WTC11 (cell line): ENCODE data around the gene EMC1. TPM values are rescaled to one million over a fixed set of nuclear protein-coding genes. Genes with fewer than 3 reads are reported as not detected.

Experiments used
- ATAC-seq: fragments of 200-7000 bp; cut with Tn5 transposase; 2 replicates; pipeline ENCODE4 v1.10.0; 2021; ENCODE audit warnings: mild to moderate bottlenecking, moderate library complexity
- CTCF ChIA-PET: fragments of 300-600 bp; sonication (Branson Sonifier 250); formaldehyde crosslinking; loops from one replicate; lab custom pipeline; 2021; ENCODE audit warnings: antibody characterized with exemption; lab: Charles Lee
- POLR2A ChIA-PET: fragments of 350-600 bp; sonication (Branson Sonifier 250); formaldehyde crosslinking; loops from one replicate; lab custom pipeline; 2021; ENCODE audit warnings: antibody characterized with exemption; lab: Charles Lee
- DNase-seq: peaks from one replicate; pipeline ENCODE4 v3.0.0; 2021; ENCODE audit warnings: low spot score
- H3K27ac Mint-ChIP-seq: 2 replicates; pipeline ENCODE4 v1.8.0; 2021; ENCODE audit warnings: mixed read lengths
- H3K27me3 Mint-ChIP-seq: 2 replicates; pipeline ENCODE4 v1.8.0; 2021; ENCODE audit warnings: low read depth, mild to moderate bottlenecking, moderate library complexity, mixed read lengths
- H3K36me3 Mint-ChIP-seq: 2 replicates; pipeline ENCODE4 v1.8.0; 2021; ENCODE audit warnings: mixed read lengths
- H3K4me1 Mint-ChIP-seq: 2 replicates; pipeline ENCODE4 v1.8.0; 2022; ENCODE audit warnings: mixed read lengths
- H3K4me3 Mint-ChIP-seq: 2 replicates; pipeline ENCODE4 v1.8.0; 2021; ENCODE audit warnings: mild to moderate bottlenecking, moderate library complexity, mixed read lengths
- H3K9me3 Mint-ChIP-seq: 2 replicates; pipeline ENCODE4 v1.8.0; 2021; ENCODE audit warnings: mixed read lengths
- CTCF ChIP-seq: fragments of 200-600 bp; IDR thresholded peaks from 2 replicates; pipeline ENCODE4 v1.8.0; 2022; ENCODE audit warnings: antibody characterized with exemption
- E2F5 ChIP-seq: sonication (generic); formaldehyde crosslinking; IDR thresholded peaks from 2 replicates; pipeline ENCODE4 v1.8.1; 2022; ENCODE audit warnings: mild to moderate bottlenecking, moderate library complexity, missing genetic modification reagents
- ETV6 ChIP-seq: sonication (generic); formaldehyde crosslinking; IDR thresholded peaks from 2 replicates; pipeline ENCODE4 v1.8.1; 2022; ENCODE audit warnings: mild to moderate bottlenecking, missing genetic modification reagents
- FOXK1 ChIP-seq: sonication (generic); formaldehyde crosslinking; IDR thresholded peaks from 2 replicates; pipeline ENCODE4 v1.8.0; 2022; ENCODE audit warnings: mild to moderate bottlenecking, moderate library complexity, missing genetic modification reagents
- FOXP1 ChIP-seq: sonication (generic); formaldehyde crosslinking; IDR thresholded peaks from 2 replicates; pipeline ENCODE4 v1.8.0; 2022; ENCODE audit warnings: missing genetic modification reagents, mild to moderate bottlenecking, moderate library complexity, borderline replicate concordance
- GTF2I ChIP-seq: fragments of 250-450 bp; sonication (Bioruptor Pico); conservative IDR thresholded peaks from 2 replicates; pipeline ENCODE4 v1.4.0; 2021; ENCODE audit warnings: mild to moderate bottlenecking
- HMGA2 ChIP-seq: fragments of 250-450 bp; sonication (Bioruptor Pico); IDR thresholded peaks from 2 replicates; pipeline ENCODE4 v1.4.0; 2021; ENCODE audit warnings: mild to moderate bottlenecking, moderate library complexity
- IRF2 ChIP-seq: sonication (generic); formaldehyde crosslinking; IDR thresholded peaks from 2 replicates; pipeline ENCODE4 v1.8.0; 2022; ENCODE audit warnings: low read depth, missing genetic modification reagents, borderline replicate concordance
- JAZF1 ChIP-seq: fragments of 250-450 bp; sonication (Bioruptor Pico); IDR thresholded peaks from 2 replicates; pipeline ENCODE4 v1.9.0; 2021; ENCODE audit warnings: moderate library complexity, mild to moderate bottlenecking, inconsistent platforms
- KAT7 ChIP-seq: sonication (generic); formaldehyde crosslinking; IDR thresholded peaks from 2 replicates; pipeline ENCODE4 v1.8.1; 2023; ENCODE audit warnings: missing genetic modification reagents, mild to moderate bottlenecking, borderline replicate concordance
- MAX ChIP-seq: sonication (generic); formaldehyde crosslinking; IDR thresholded peaks from 2 replicates; pipeline ENCODE4 v1.8.0; 2022; ENCODE audit warnings: mild to moderate bottlenecking, missing genetic modification reagents
- NFATC4 ChIP-seq: fragments of 250-450 bp; sonication (Bioruptor Pico); IDR thresholded peaks from 2 replicates; pipeline ENCODE4 v1.9.0; 2021; ENCODE audit warnings: mild to moderate bottlenecking
- PREB ChIP-seq: sonication (generic); formaldehyde crosslinking; IDR thresholded peaks from 2 replicates; pipeline ENCODE4 v1.8.1; 2022; ENCODE audit warnings: mild to moderate bottlenecking, missing genetic modification reagents, moderate library complexity, borderline replicate concordance
- PRRX2 ChIP-seq: fragments of 250-450 bp; sonication (Bioruptor Pico); IDR thresholded peaks from 2 replicates; pipeline ENCODE4 v1.8.0; 2021; ENCODE audit warnings: mild to moderate bottlenecking
- SMAD4 ChIP-seq: sonication (generic); formaldehyde crosslinking; IDR thresholded peaks from 2 replicates; pipeline ENCODE4 v1.8.0; 2022; ENCODE audit warnings: mild to moderate bottlenecking, missing genetic modification reagents
- TCF7 ChIP-seq: sonication (generic); formaldehyde crosslinking; IDR thresholded peaks from 2 replicates; pipeline ENCODE4 v1.8.0; 2022; ENCODE audit warnings: mild to moderate bottlenecking, low read depth, missing genetic modification reagents, moderate library complexity
- TEAD1 ChIP-seq: sonication (generic); formaldehyde crosslinking; IDR thresholded peaks from 2 replicates; pipeline ENCODE4 v1.8.0; 2022; ENCODE audit warnings: mild to moderate bottlenecking, missing genetic modification reagents
- USF1 ChIP-seq: sonication (generic); formaldehyde crosslinking; IDR thresholded peaks from 2 replicates; pipeline ENCODE4 v1.8.0; 2022; ENCODE audit warnings: mild to moderate bottlenecking, missing genetic modification reagents
- ZBTB43 ChIP-seq: sonication (generic); formaldehyde crosslinking; IDR thresholded peaks from 2 replicates; pipeline ENCODE4 v1.8.1; 2023; ENCODE audit warnings: mild to moderate bottlenecking, missing genetic modification reagents
- ZMAT4 ChIP-seq: fragments of 250-450 bp; sonication (Bioruptor Pico); IDR thresholded peaks from 2 replicates; pipeline ENCODE4 v1.9.0; 2021; ENCODE audit warnings: mild to moderate bottlenecking
- ZNF396 ChIP-seq: fragments of 250-450 bp; sonication (Bioruptor Pico); IDR thresholded peaks from 2 replicates; pipeline ENCODE4 v1.8.0; 2021; ENCODE audit warnings: mild to moderate bottlenecking, moderate library complexity, borderline replicate concordance
- ZNF416 ChIP-seq: fragments of 250-450 bp; sonication (Bioruptor Pico); IDR thresholded peaks from 2 replicates; pipeline ENCODE4 v1.9.0; 2021; ENCODE audit warnings: mild to moderate bottlenecking, inconsistent platforms
- ZNF425 ChIP-seq: fragments of 250-450 bp; sonication (Bioruptor Pico); conservative IDR thresholded peaks from 2 replicates; pipeline ENCODE4 v1.9.0; 2021; ENCODE audit warnings: mild to moderate bottlenecking
- total RNA-seq: library from RNA; stranded (reverse); gene quantifications from 3 replicates; pipeline ENCODE4 v1.2.3, GENCODE V29; 2021

The EMC1 gene
- total RNA-seq, 1 experiment from 2014 or later, result 53.5 TPM

- TF ChIP-seq PREB (no peak), CTCF (no peak), JAZF1 (no peak), KAT7 (0 out of 2 replicates have a peak, but pooled peaks have one; percentile 35), ETV6 (0 out of 2 replicates have a peak, but pooled peaks have one; percentile 42), GTF2I (CRISPR knock-in tag) (no peak), NFATC4 (CRISPR knock-in tag) (no peak), E2F5 (CRISPR knock-in tag) (peak; percentile 94), ZBTB43 (CRISPR knock-in tag) (0 out of 2 replicates have a peak, but pooled peaks have one; percentile 48), FOXK1 (CRISPR knock-in tag) (peak; percentile 94), MAX (CRISPR knock-in tag) (peak; percentile 92; the same call in 1 of the 2 replicates), IRF2 (CRISPR knock-in tag) (no peak), USF1 (CRISPR knock-in tag) (no peak), ZNF425 (CRISPR knock-in tag) (no peak), ZNF416 (CRISPR knock-in tag) (no peak)
Observed at GRCh38 chr1:19209990-19210771, 41.1 kb downstream of the EMC1 start, which contains the start of gene UBR4 (continued).

- peak overlapping the region; percentile 97 for H3K27ac Mint-ChIP-seq
- H3K9me3 Mint-ChIP-seq, result no peaks in the 10 kb centered on the region
- H3K4me3 Mint-ChIP-seq, result peak overlapping the region; percentile 94
- H3K36me3 Mint-ChIP-seq, result peaks cover 2% of the 10 kb centered on the region; the same call in 1 of the 2 replicates
- H3K27me3 Mint-ChIP-seq, result no peaks in the 10 kb centered on the region
- DNase-seq, result no peak
- peaks cover 31% of the 10 kb centered on the region for H3K4me1 Mint-ChIP-seq
- peak; percentile 14 for ATAC-seq
- ChIA-PET POLR2A (interaction anchor here (0.6 kb wide), 1 partner anchor 944 kb away, joined by 5 read pairs; no protein-coding TSS in a partner anchor), CTCF (no interaction called here)
- TF ChIP-seq TCF7 (CRISPR knock-in tag), result no peak
- TF ChIP-seq ZNF396 (CRISPR knock-in tag), result no peak
- TF ChIP-seq SMAD4 (CRISPR knock-in tag), result no peak
- TF ChIP-seq ZMAT4 (CRISPR knock-in tag), result no peak
- no peak; the same call in 1 of the 2 replicates for TF ChIP-seq TEAD1 (CRISPR knock-in tag)
- TF ChIP-seq FOXP1 (CRISPR knock-in tag), result no peak
- no peak for TF ChIP-seq HMGA2
- no peak for TF ChIP-seq PRRX2 (CRISPR knock-in tag)
- no peak for TF ChIP-seq CTCF
Observed at GRCh38 chr1:19209439-19209989, 41.8 kb downstream of the EMC1 start.
